Measurements from ENCODE around the gene DCBLD1. TPM values are rescaled to one million over a fixed set of nuclear protein-coding genes. Genes with fewer than 3 reads are reported as not detected.

Gene DCBLD1
- total RNA-seq, 2 donors from 2014 or later: 6.3 to 7.1 TPM

DNA sequence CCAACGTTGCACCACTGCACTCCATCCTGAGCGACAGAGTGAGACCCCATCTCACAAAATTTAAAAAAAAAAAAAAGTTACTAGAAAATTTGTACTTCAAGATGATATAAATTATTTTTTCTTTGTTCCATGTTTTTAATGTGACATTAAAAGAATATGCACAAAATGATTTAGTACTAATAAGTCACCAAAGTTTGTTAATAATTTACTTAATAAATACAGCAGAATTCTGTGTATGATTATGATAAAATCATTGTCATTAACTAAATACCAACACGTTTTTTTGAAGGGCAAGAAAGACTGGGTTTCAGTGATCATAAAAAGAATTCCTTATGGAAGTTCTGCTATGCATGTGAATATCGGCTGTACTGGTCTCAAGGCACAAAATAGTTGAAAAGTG, 91.7 kb downstream of the DCBLD1 start:
- Histone ChIP-seq H3K27ac (no peak overlapping the region), H3K4me3 (no peak overlapping the region), H3K4me1 (no peaks in the 10 kb centered on the region), H3K9me3 (no peaks in the 10 kb centered on the region), H3K36me3 (peaks cover 13% of the 10 kb centered on the region), H3K27me3 (no peaks in the 10 kb centered on the region)
- DNase-seq (ENCODE audit: low spot score): no peak
- TF ChIP-seq, protein P1, sequence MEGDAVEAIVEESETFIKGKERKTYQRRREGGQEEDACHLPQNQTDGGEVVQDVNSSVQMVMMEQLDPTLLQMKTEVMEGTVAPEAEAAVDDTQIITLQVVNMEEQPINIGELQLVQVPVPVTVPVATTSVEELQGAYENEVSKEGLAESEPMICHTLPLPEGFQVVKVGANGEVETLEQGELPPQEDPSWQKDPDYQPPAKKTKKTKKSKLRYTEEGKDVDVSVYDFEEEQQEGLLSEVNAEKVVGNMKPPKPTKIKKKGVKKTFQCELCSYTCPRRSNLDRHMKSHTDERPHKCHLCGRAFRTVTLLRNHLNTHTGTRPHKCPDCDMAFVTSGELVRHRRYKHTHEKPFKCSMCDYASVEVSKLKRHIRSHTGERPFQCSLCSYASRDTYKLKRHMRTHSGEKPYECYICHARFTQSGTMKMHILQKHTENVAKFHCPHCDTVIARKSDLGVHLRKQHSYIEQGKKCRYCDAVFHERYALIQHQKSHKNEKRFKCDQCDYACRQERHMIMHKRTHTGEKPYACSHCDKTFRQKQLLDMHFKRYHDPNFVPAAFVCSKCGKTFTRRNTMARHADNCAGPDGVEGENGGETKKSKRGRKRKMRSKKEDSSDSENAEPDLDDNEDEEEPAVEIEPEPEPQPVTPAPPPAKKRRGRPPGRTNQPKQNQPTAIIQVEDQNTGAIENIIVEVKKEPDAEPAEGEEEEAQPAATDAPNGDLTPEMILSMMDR (IDR thresholded peaks at IDR 0.05): no peak

DNA sequence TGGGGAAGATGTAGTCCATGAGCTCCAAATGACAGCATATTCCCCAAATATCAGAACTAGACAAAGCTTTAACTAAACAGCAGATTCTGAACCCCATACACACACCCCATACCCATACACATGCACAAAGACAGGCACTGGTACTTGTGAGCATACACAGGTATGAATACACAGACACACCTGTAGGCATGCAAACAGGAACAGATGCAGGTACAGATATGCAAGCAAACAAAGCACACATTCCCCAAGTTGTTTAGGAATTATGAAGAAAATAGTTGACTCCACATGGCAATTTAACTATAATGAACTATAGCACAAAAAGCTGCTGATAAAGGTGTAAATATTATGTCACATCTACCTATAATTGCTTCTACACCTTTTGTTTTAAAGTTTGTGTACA, 103.2 kb downstream of the DCBLD1 start:
- TF ChIP-seq, protein P1 (IDR thresholded peaks at IDR 0.05): no peak
- no peaks in the 10 kb centered on the region for H3K27me3 ChIP-seq
- H3K4me1 ChIP-seq: peaks cover 0 to 3% of the 10 kb centered on the region in 2 donors
- H3K36me3 ChIP-seq: peaks cover 6% of the 10 kb centered on the region
- no peak for DNase-seq (ENCODE audit: low spot score)
- no peaks in the 10 kb centered on the region for H3K9me3 ChIP-seq
- no peak overlapping the region for H3K27ac ChIP-seq
- no peak overlapping the region for H3K4me3 ChIP-seq

DNA sequence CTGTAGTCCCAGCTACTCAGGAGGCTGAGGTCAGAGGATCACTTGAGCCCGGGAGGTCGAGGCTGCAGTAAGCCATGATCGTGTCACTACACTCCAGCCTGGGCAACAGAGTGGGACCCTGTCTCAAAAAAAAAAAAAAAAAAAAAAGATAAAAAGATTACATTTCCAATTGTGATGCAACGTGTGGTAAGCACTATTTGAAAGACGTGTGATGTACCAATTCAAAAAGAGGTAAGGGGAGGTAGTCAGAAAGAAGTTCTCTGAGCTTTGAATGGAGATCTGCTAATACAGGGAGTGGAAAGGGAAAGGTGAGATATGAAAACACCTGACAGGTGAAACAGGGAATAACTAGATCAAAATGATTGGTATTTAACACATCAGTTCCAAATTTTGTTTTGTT, 108.0 kb downstream of the DCBLD1 start:
- no peak for DNase-seq (ENCODE audit: low spot score)
- Histone ChIP-seq H3K27ac (no peak overlapping the region), H3K9me3 (no peaks in the 10 kb centered on the region), H3K36me3 (peaks cover 6% of the 10 kb centered on the region), H3K4me1 (peaks cover 0 to 27% of the 10 kb centered on the region in 2 donors), H3K27me3 (no peaks in the 10 kb centered on the region), H3K4me3 (no peak overlapping the region)
- TF ChIP-seq, protein P1 (IDR thresholded peaks at IDR 0.05): no peak

DNA sequence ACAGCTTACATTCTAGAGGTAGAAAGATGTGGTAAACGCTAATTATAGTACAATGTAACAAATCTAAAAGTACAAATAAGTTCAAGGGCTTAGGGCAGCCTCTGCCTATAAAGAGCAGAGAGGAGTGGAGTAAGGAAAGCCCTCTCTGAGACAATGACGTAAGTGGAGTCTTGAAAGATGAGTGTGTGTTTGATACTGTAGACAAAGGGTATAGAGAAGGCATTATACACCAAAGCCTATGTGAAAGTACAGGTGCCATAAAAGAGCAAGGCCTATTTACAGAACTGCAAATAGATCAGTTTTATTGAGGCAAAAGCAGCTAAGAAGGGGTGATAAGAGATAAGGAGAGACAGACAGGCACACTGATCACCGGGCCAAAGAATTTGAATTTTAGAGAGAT, 108.9 kb downstream of the DCBLD1 start:
- TF ChIP-seq, protein P1 (IDR thresholded peaks at IDR 0.05): no peak
- Histone ChIP-seq H3K4me1 (peaks cover 0 to 27% of the 10 kb centered on the region in 2 donors), H3K27me3 (no peaks in the 10 kb centered on the region), H3K27ac (peak overlapping the region in 1 of 2 donors; percentile 1), H3K4me3 (no peak overlapping the region), H3K36me3 (peaks cover 6% of the 10 kb centered on the region), H3K9me3 (no peaks in the 10 kb centered on the region)
- no peak for DNase-seq (ENCODE audit: low spot score)

DNA sequence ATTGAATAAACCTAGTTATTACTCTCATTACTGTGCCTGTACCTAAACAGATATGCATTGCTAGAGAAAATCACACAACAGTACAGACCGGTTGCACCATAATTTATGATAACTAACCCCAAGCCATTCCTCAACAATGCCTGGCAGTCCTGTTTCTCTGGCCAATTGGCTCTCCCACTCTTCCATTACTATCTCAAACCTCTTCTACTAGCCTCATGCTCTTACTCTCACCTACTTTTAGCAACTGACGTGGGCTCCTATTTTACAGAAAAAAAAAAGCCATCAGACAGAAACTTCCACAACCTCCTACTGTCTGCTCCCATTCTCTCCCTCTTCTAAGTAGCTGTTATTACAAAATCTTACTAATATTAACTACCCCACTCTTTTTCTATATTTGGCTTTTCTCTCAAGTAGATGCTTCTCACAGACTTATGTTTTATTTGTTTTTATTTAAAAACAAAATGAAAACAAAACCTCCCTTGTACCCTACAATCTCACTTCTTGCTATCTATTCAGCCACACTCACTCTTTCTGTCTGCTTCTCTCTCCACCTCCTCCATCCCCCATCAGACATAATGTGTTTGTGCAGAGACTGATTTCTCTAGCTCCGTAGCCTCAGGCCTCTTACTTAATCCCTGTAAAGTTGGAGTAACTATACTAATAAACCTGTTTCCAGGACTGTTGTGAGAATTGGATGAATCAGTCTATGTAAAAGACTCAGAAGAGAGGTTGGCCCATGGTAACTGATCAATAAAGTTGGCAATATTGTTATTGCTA, 110.7 kb downstream of the DCBLD1 start:
- Histone ChIP-seq H3K27me3 (no peaks in the 10 kb centered on the region), H3K9me3 (no peaks in the 10 kb centered on the region), H3K4me3 (no peak overlapping the region), H3K27ac (peak overlapping the region in 1 of 2 donors; percentile 50), H3K4me1 (peaks cover 0 to 27% of the 10 kb centered on the region in 2 donors), H3K36me3 (peaks cover 6% of the 10 kb centered on the region)
- DNase-seq (ENCODE audit: low spot score): no peak
- TF ChIP-seq, protein P1 (IDR thresholded peaks at IDR 0.05): no peak

All from right atrium auricular region (tissue), 2 donors.